ENCODE measurements around the gene MYO9A. TPM values are rescaled to one million over a fixed set of nuclear protein-coding genes. Genes with fewer than 3 reads are reported as not detected.

The MYO9A gene
- total RNA-seq, 1 donor from 2014 or later: 39.2 TPM

- Mint-ChIP-seq H3K9me3 (ENCODE audit: unreplicated experiment) (no peaks in the 10 kb centered on the region), H3K4me1 (ENCODE audit: unreplicated experiment) (peaks cover 19% of the 10 kb centered on the region), H3K27ac (ENCODE audit: unreplicated experiment) (no peak overlapping the region), H3K36me3 (ENCODE audit: low read depth, unreplicated experiment) (no peaks in the 10 kb centered on the region), H3K27me3 (ENCODE audit: unreplicated experiment) (peaks cover 1% of the 10 kb centered on the region), H3K4me3 (ENCODE audit: unreplicated experiment) (no peak overlapping the region)
- TF ChIP-seq, protein P1, sequence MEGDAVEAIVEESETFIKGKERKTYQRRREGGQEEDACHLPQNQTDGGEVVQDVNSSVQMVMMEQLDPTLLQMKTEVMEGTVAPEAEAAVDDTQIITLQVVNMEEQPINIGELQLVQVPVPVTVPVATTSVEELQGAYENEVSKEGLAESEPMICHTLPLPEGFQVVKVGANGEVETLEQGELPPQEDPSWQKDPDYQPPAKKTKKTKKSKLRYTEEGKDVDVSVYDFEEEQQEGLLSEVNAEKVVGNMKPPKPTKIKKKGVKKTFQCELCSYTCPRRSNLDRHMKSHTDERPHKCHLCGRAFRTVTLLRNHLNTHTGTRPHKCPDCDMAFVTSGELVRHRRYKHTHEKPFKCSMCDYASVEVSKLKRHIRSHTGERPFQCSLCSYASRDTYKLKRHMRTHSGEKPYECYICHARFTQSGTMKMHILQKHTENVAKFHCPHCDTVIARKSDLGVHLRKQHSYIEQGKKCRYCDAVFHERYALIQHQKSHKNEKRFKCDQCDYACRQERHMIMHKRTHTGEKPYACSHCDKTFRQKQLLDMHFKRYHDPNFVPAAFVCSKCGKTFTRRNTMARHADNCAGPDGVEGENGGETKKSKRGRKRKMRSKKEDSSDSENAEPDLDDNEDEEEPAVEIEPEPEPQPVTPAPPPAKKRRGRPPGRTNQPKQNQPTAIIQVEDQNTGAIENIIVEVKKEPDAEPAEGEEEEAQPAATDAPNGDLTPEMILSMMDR (IDR thresholded peaks at IDR 0.05; ENCODE audit: unreplicated experiment): no peak
- DNase-seq (ENCODE audit: low spot score): no peak
Observed at GRCh38 chr15:71811036-71811736, 306.8 kb downstream of the MYO9A start.

GRCh38 chr15:71810256-71811035 lies 307.5 kb downstream of the MYO9A start, which contains the start of gene NR2E3:
TSS of gene NR2E3 (plus strand) at chr15:71810554. CDS start at chr15:71810744, 190 bp downstream.
- H3K27ac Mint-ChIP-seq (ENCODE audit: unreplicated experiment): no peak within 1 kb of the TSS
- TF ChIP-seq, protein P1 (IDR thresholded peaks at IDR 0.05; ENCODE audit: unreplicated experiment): no peak

GRCh38 chr15:71809346-71809745 lies 308.6 kb downstream of the MYO9A start:
- TF ChIP-seq, protein P1 (IDR thresholded peaks at IDR 0.05; ENCODE audit: unreplicated experiment): no peak
- Mint-ChIP-seq H3K27me3 (ENCODE audit: unreplicated experiment) (peaks cover 1% of the 10 kb centered on the region), H3K4me1 (ENCODE audit: unreplicated experiment) (peaks cover 19% of the 10 kb centered on the region), H3K27ac (ENCODE audit: unreplicated experiment) (no peak overlapping the region), H3K36me3 (ENCODE audit: low read depth, unreplicated experiment) (no peaks in the 10 kb centered on the region), H3K4me3 (ENCODE audit: unreplicated experiment) (no peak overlapping the region), H3K9me3 (ENCODE audit: unreplicated experiment) (no peaks in the 10 kb centered on the region)
- DNase-seq (ENCODE audit: low spot score): no peak

More at GRCh38 chr15:71810256-71811035, 307.5 kb downstream of the MYO9A start, which contains the start of gene NR2E3:
- DNase-seq (ENCODE audit: low spot score): no peak
- Mint-ChIP-seq H3K4me1 (ENCODE audit: unreplicated experiment) (peaks cover 19% of the 10 kb centered on the region), H3K36me3 (ENCODE audit: low read depth, unreplicated experiment) (no peaks in the 10 kb centered on the region), H3K4me3 (ENCODE audit: unreplicated experiment) (no peak within 1 kb of the TSS), H3K27me3 (ENCODE audit: unreplicated experiment) (peaks cover 1% of the 10 kb centered on the region), H3K9me3 (ENCODE audit: unreplicated experiment) (no peaks in the 10 kb centered on the region)

DNA sequence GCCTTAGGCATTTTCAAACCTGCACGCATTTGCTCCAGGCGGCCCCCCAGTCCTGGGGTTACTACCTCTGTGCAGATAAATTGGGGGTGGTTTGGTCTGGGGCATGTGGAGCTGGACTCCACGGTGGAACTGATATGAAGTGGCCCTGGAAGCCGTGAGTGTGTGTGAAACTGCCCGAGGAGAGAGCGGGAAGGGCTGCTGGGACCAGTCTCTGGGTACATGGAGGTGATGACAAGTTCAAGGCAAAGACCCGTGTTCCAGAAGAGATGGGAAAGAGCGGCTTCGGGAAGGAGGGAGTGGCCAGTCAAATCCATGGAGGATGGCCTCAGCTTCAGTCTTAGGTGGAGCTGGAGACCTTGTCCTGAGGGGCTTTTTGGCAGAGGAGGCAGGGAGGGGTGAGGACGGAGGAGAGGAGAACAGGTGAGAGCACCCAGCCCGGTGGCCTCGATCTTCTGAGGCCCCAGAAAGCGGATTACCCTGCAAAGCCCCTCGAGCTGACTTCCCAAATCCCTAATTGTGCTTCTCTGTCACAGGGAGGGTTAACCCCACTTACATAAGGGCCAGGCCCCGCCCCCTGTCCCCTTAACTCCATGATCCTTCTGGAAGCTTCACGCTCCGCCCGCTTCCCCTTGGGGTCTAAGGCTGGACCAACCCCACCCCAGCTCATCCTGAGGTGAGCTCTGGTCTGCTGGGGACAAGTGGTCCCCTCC lies 309.5 kb downstream of the MYO9A start:
- no peaks in the 10 kb centered on the region for H3K36me3 Mint-ChIP-seq (ENCODE audit: low read depth, unreplicated experiment)
- DNase-seq (ENCODE audit: low spot score): no peak
- H3K4me3 Mint-ChIP-seq (ENCODE audit: unreplicated experiment): peak overlapping the region; percentile 79
- TF ChIP-seq, protein P1 (IDR thresholded peaks at IDR 0.05; ENCODE audit: unreplicated experiment): no peak
- no peak overlapping the region for H3K27ac Mint-ChIP-seq (ENCODE audit: unreplicated experiment)
- H3K4me1 Mint-ChIP-seq (ENCODE audit: unreplicated experiment): peaks cover 19% of the 10 kb centered on the region
- peaks cover 1% of the 10 kb centered on the region for H3K27me3 Mint-ChIP-seq (ENCODE audit: unreplicated experiment)
- H3K9me3 Mint-ChIP-seq (ENCODE audit: unreplicated experiment): no peaks in the 10 kb centered on the region

All from endothelial cell (in vitro differentiated cells).